ENCODE measurements around the gene TRAF3IP1. TPM values are rescaled to one million over a fixed set of nuclear protein-coding genes. Genes with fewer than 3 reads are reported as not detected.
"Not testable (repeated sequence)": the region's sequence is repeated elsewhere in the genome, so short reads cannot be mapped to it uniquely, and the experiment has no call there.

The TRAF3IP1 gene
- total RNA-seq, 1 experiment from 2014 or later = 11.5 TPM

DNA sequence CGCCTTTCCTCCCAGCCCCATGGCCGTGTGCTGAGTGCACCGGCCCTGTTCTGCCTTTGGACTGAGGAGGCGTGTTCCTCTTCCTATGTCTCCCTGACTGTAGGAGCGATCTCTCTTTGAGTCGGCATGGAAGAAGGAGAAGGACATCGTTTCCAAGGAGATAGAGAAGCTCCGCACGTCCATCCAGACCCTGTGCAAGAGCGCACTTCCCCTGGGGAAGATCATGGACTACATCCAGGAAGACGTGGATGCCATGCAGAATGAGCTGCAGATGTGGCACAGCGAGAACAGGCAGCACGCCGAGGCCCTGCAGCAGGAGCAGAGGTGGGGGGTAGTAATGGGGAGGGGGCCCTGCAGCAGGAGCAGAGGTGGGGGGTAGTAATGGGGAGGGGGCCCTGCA, 77.0 kb downstream of the TRAF3IP1 start:
- DNase-seq (ENCODE audit: low spot score) = no peak
- in situ Hi-C loops (cut with HindIII; ENCODE audit: low sequenced_read_pairs) = no loop called here

DNA sequence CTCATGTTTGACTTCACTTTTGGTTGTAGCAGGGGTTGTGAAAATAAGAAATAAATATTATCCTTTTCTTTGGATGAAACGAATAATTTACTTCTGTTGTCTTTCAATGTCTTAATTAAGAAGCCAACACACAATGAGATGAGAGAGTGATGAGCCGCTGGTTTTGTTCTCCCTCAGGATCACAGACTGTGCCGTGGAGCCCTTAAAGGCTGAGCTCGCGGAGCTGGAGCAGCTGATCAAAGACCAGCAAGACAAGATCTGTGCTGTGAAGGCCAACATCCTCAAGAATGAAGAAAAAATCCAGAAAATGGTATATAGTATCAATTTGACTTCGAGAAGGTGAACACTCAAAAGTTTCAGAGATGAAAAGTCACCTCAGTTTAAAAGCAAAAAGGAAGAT, 78.3 kb downstream of the TRAF3IP1 start:
- no peak for DNase-seq (ENCODE audit: low spot score)
- in situ Hi-C loops (cut with HindIII; ENCODE audit: low sequenced_read_pairs) = no loop called here

DNA sequence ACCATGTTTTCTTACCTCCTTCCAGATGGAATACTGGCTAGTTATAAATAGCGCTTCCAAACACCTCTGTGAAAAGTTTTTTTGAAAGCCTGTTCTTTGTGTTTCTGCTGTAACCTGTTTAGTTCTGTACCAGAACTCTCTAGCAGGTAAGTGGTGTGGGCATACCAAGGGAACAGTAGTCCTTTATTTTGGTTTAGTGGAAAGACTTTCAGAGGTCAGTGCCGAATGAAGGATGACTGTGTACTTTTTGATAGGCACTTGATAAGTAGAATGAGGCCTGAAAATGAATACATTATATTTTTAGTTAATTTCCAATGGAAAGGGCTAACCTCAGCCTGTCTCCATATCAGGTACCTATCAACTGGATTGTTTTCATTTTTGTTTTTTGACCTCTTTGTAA, 78.8 kb downstream of the TRAF3IP1 start:
- in situ Hi-C loops (cut with HindIII; ENCODE audit: low sequenced_read_pairs) = no loop called here
- no peak for DNase-seq (ENCODE audit: low spot score)

DNA sequence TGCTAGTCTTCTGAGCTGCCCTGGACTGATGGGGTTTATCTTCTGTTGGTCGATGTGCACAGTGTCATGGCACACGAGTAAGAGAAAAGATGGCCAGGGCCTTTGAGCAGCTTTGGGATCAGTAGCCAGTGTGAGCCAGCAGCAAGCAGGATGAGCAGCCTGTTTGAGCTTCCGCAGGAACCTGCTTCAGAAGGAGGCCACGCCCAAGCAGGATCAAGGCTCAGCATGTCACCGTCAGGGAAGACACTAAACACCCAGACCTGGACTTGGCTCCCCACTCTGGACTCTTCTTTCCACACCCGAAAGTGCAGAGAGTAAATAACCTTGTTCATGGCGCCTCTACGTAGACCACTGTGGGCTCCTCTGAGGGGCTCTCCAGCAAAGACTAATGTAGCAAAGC, 81.2 kb downstream of the TRAF3IP1 start:
- no peak for DNase-seq (ENCODE audit: low spot score)
- in situ Hi-C loops (cut with HindIII; ENCODE audit: low sequenced_read_pairs) = no loop called here

DNA sequence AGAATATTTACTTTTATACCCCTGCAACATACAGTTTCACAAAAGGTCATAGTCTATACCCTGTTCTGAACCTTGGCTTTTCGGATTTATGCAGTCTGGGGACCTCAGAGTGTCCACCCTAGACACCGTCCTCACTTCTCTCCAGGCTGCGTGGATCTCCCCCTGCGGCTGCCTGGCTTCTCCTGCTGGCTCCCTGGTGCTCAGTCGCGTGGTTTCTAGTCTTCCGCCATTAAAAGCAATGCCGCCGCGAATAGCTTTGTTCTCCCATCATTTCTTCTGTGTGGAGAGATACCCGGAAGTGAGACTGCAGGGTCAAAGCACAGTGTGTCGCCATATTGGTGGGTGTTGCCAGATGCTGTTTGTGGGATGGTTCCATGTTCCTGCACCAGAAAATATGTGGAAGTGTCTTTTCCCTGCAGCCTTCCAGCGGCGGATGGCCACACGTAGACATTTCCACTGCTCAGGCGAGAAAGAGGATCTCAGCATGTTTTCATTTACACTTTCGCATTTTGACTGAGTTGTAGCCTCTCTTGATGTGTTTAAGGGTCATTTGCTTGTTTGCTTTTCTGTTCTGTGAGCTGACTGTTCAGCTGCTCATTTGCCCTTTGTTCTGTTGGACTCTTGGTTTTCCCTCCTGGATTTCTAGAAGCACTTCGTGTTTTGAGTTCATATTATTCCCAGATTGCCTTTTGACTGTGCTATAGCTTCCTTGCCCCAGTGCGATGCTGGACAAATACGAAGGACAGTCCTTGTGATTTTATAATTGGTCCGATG, 83.5 kb downstream of the TRAF3IP1 start:
- DNase-seq (ENCODE audit: low spot score) = no peak
- in situ Hi-C loops (cut with HindIII; ENCODE audit: low sequenced_read_pairs) = no loop called here

DNA sequence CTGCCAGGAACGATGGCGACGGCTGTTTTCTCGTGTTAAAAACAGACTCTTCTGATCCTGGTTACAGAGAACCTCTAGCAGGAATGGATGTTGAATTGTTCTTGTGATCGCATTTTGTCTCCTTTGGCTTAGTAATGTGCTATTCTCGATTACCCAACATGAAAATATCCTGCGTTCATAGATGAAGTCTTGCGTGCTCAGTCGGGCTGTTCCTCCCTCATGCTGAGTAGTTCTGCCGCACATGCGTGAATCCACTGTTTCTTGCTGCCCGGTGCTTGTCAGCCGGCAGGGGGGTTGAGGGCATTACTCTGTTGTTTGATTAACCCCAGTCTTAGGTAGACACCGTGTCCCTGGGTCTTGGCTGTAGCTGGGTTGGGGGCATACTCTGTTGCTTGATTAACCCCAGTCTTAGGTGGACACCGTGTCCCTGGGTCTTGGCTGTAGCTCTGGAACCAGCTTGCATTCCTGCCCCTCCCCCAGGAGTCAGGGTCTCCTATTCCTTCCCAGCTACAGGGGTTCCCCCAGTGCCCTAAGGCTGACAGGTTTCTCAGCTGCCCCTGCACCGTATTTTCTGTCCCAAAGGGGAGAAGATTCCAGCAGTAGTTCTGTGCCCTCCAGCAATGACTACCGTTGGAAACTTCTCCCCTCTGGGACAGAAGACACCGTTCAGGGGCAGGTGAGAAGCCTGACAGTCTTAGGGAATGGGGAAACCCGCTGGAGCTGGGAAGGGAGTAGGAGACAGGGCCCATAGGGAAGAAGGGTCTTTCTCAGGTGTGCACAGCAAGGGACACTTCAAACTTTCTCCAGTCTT, 84.3 kb downstream of the TRAF3IP1 start:
- no peak for DNase-seq (ENCODE audit: low spot score)
- in situ Hi-C loops (cut with HindIII; ENCODE audit: low sequenced_read_pairs) = no loop called here

DNA sequence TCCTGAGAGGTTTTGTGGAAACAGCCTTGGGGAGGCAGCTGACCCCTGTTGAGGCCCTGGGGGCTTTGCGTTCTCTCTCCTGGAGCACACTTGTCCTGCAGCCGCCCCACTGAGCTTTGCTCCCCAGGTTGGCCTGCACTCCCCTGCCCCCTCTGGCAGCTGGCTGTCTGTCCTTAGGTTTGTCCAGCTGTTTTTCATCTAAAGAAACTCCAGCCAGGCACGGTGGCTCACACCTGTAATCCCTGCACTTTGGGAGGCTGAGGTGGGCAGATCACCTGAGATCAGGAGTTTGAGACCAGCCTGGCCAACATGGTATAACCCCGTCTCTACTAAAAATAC, 84.9 kb downstream of the TRAF3IP1 start:
- DNase-seq (ENCODE audit: low spot score); in situ Hi-C loops (cut with HindIII; ENCODE audit: low sequenced_read_pairs): not testable (repeated sequence)

DNA sequence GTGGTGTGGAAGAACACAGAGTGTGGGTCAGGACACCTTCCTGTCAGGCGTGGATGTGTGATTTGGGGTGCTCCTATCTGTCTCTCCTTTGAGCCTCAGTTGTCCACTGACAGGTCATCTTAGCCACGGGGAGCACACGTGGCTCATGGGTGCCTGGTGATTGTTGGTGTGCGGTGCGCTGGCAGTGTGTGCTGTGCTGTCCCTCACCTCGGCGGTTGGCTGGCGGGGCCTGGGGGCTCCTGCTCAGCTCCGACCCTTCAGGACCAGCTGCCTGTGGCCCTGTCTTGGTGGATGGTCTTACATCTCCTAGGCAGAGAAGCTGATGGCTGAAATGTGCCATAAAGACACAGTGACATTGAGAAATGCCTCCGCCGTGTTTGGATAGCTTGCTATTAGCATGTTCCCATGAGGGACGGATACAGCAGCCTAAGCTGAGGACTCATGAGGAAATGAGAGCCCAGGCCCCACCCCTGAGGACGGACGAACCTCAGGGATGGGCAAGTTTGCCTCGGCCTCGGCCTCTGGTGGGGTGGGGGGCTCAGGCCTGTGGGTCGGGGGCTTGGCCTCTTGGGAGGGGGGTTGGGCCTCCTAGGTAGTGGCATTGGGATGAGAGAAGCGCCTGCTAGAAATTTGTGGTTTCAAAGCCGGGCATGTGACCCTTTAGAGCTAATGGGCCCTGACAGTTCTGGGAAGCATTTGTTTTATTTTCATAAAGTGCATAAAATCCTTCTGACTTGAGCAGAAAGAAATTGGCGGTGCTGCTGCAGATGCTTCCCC, 86.1 kb downstream of the TRAF3IP1 start:
- in situ Hi-C loops (cut with HindIII; ENCODE audit: low sequenced_read_pairs) = no loop called here

DNA sequence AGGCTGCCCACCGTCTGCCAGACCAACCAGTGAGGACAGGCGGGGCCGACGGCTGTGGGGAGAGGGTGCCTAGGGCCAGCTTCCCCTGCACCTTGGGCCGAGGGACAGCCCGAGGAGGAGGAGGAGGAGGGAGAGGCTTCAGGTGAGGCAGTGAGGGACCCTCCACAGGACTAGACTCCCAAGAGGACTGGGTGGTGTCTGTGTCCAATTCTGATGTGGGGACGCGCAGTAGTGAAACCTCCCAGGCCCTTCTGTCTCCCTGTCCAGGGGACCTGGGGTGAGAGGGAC, 86.6 kb downstream of the TRAF3IP1 start:
- in situ Hi-C loops (cut with HindIII; ENCODE audit: low sequenced_read_pairs) = no loop called here
- DNase-seq (ENCODE audit: low spot score) = no peak

More for the DNA sequence above, 86.1 kb downstream of the TRAF3IP1 start:
- no peak for DNase-seq (ENCODE audit: low spot score)

DNA sequence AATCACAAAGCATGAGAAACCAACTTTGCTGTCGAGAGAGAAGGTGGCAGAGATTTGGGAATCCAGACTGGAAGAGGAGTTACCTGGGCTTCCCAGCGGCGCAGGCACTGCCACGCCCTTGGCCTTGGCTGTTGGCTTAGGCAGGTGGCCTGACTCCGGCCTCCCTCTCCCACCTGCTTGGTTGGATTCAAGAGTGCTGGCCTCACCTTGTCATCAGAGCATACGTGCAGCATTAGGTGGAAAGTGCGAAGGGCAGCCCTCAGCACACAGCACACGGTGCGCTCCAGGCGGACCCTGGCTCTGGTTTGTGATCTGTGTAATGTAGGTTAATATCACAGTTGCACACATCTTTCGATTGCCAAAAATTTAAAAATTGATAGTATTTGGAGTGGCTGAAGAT, 87.2 kb downstream of the TRAF3IP1 start:
- DNase-seq (ENCODE audit: low spot score) = no peak
- in situ Hi-C loops (cut with HindIII; ENCODE audit: low sequenced_read_pairs) = no loop called here

DNA sequence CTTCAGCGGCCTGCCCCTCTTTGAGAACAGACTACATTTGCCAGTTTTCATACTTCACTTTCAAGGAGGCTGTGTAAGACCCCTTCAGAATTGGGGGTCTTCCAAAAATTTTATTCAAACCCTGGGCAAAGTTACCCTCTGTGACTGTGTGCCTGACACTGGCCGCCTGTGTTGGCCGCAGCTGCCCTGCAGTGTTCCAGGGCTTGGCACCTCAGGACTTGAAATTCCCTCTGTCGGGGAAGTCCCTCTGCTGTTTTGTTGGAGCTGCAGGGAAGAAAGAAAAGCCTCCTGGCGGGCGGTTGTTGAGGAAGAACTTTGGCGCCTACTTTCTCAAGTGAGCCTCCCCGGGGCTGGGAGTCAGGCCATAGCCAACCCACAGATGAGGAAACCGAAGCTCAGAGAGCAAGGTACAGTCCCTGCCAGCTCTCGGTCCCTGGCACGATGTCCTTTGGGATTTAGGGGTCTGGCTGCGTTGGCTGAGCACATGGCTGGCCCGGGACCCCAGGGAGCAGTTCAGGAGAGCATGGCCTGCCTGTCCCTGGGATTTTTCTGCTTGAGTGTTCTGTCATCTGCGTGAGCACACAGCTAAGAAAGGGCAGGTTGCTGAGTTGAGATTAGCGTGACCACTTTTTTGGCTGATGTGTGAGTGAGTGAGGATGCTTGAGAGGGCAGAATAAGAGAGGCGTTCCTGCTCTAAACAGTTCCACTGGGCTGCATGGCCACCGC, 88.5 kb downstream of the TRAF3IP1 start:
- DNase-seq (ENCODE audit: low spot score) = no peak

DNA sequence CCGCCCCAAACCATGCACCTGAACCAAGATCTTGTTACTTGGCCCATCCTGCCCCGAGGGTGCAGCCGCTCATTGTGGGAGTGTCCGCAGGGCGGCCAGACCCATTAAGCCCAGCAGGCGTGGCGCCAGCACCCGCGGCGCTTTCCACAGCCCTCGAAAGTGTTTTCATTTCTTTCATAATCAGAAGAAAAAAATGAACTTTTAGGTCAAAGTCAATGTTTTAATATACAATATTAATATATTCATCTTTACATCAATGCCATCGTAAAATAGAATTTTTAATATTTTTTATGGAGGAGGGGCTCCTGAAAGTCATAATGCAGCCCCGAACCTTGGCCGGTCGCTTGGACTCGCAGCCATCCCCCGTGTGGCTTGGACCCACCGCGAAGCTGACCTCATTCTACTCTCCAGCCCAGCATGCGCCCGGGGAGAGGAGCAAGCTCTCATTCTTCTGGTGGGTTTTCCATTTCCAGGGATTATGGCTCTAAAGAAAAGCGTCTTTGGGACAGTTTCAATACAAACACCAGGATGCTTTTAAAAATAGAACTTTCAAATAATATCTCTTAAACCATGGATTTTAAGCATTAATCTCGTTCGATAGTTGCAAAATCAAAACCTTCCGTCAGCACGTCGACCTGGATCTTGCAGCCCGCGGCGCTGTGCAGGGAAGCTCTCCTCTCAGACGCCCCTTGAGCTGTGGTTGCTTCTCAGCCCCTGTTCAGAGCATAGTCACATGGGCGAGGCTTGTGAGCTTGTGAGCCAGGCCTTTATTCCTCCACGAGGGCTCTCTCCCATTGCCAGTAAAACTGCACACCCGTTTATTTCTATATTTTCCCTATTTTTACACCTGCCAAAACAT, 89.3 kb downstream of the TRAF3IP1 start:
- in situ Hi-C loops (cut with HindIII; ENCODE audit: low sequenced_read_pairs) = no loop called here
- DNase-seq (ENCODE audit: low spot score) = no peak

More for the DNA sequence above, 88.5 kb downstream of the TRAF3IP1 start:
- in situ Hi-C loops (cut with HindIII; ENCODE audit: low sequenced_read_pairs) = no loop called here

DNA sequence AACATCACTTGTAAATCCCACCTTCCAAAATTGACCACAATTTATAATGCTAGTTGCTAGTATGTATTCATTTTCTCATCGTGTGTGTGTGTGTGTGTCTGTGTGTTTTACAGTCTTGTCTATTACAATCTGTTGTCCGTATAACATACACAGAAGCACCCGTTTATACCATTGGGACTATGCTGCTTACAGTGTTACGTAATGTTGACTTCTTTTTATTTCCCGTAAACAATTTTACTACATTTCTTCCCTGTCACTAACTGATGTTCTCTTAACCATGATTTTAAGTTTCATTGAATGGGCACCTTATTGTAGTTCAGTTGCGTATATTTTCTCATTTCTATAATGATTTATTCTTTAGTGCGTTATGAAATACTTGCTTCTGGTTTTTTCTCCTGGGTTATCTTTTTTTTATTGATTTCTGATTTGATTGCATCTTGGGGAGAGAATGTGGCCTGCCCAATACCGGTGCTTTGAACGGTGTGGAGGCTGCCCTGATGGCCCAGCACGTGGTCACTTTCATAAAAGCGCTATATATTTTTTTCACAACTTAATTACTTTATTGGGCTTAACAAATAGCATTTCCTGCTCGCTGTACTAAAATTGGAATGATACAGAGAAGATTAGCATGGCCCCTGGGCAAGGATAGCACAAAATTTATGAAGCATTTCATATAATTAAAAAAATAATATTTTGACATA, 91.9 kb downstream of the TRAF3IP1 start:
- in situ Hi-C loops (cut with HindIII; ENCODE audit: low sequenced_read_pairs) = no loop called here

DNA sequence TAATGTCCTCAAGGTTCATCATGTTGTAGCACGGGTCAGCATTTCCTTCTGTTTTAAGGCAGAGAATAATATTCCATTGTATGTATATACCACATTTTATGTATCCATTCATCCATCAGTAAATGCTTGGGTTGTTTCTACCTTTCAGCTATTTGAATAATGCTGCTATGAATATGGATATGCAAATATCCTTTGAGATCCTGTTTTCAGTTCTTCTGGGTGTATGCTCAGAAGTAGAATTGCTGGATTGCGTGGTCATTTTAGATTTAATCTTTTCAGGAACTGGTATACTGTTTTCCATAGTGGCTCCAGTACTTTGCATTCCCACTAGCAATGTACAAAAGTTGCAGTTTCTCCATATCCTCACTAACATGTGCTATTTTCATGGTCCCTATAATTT, 93.0 kb downstream of the TRAF3IP1 start:
- DNase-seq (ENCODE audit: low spot score) = no peak

More for the DNA sequence above, 91.9 kb downstream of the TRAF3IP1 start:
- DNase-seq (ENCODE audit: low spot score) = no peak

DNA sequence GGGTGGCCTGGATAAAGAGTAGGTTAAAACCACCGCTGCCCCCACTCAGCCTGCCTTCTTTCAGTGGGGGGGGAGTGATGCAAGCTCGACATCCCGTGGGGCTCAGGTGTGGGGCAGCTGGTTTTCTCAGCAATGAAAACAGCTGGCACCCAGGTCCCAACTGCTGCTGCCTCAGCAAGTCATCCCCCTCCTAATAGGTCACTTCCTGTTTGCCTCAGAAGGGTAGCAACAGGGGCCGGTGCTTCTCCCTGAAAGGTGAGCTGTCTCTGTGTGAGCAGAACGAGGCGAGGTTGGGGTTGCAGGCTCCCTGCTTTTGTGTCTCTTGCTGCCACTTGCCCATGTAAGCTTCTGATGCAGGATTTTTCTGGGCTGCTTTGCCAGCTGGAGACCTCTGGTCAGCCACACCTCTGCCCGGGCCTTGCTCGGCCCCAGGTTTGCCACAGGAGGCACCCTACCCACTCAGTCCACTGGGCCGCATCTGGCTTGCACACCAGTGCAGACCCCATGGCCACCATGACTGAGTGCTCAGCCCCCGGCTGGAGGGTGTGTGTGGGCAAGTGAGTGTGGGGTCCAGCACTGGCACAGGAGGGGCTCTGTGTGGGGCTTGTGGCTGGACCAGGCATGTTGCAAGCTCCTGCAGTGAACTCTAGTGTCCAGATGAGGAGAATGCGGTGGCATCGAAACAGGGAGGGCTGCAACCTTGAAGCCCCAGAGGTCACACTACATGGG, 94.9 kb downstream of the TRAF3IP1 start:
- DNase-seq (ENCODE audit: low spot score) = no peak
- in situ Hi-C loops (cut with HindIII; ENCODE audit: low sequenced_read_pairs) = no loop called here

More for the DNA sequence above, 93.0 kb downstream of the TRAF3IP1 start:
- in situ Hi-C loops (cut with HindIII; ENCODE audit: low sequenced_read_pairs) = no loop called here

DNA sequence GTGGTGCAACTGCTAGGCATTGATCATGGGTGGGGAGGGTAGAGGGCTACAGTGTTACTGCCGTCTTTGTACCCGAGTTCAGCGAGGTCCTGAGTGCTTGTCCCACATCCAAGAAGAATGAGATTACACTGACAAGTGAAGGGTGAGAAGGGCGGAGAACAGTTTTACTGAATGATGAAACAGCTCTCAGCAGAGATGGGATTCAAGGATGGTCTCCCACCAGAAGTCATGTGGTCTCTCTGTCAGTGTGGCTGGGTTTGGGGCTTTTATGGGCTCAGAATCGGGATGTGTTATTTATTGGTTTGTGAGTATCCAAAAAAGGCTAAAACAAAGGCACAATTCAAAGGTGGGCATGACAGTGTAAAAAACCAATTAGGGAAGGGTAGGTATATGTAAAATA, 95.6 kb downstream of the TRAF3IP1 start:
- DNase-seq (ENCODE audit: low spot score) = no peak
- in situ Hi-C loops (cut with HindIII; ENCODE audit: low sequenced_read_pairs) = no loop called here

DNA sequence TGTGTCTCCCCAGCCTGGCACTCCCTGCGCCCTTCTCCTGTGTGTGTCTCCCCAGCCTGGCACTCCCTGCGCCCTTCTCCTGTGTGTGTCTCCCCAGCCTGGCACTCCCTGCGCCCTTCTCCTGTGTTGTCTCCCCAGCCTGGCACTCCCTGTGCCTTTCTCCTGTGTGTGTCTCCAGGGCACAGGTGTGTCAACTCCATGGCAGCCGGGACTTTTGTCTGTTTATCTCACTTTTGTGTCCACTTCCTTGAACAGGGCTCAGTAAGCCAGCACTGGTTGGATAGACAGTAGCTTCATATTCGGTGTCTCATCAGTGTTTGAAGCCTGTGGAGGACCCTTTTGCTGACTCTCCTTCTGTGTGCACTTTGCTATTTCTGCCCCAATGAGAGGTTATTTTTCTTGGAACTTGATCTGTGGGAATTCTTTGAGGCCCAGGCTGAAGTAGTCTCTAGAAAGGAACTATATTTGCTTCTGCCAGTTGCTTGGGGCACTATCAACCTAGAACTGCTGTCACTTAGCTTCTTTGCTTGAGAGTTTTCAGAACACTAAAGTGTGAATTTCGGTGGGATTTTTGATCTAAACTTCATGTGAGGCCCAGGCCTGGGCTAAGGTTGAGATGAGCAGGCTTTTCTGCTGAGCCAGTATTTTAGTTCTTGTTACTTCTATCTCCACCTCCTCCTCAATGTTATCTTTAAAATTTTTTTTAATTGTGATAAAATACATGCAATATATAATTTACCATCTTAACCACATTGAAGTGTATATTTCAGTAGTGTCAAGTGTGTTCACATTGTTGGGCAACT, 98.1 kb downstream of the TRAF3IP1 start:
- no peak for DNase-seq (ENCODE audit: low spot score)

More for the DNA sequence above, 98.1 kb downstream of the TRAF3IP1 start:
- in situ Hi-C loops (cut with HindIII; ENCODE audit: low sequenced_read_pairs) = no loop called here

Measured in G401 (cell line).